Testis (tissue), 2 donors: ENCODE data around the gene NRCAM.

Source experiments
- POLR2A ChIP-seq: fragments of 450-650 bp; IDR thresholded peaks from one replicate; pipeline ENCODE4 v1.6.1; 2017; ENCODE audit warnings: antibody characterized with exemption, mild to moderate bottlenecking, moderate library complexity
- TF ChIP-seq, protein P1 (sequence below), 3 experiments: fragments of 450-650 bp in 2 of 3; fragments of 200-600 bp in 1 of 3; sonication (generic) in 1 of 3; IDR thresholded peaks; one replicate each; pipeline ENCODE4 v1.5.1; 2016 to 2019; ENCODE audit warnings: antibody characterized with exemption in 3 of 3, mild to moderate bottlenecking in 2 of 3, moderate library complexity in 1 of 3

DNA sequence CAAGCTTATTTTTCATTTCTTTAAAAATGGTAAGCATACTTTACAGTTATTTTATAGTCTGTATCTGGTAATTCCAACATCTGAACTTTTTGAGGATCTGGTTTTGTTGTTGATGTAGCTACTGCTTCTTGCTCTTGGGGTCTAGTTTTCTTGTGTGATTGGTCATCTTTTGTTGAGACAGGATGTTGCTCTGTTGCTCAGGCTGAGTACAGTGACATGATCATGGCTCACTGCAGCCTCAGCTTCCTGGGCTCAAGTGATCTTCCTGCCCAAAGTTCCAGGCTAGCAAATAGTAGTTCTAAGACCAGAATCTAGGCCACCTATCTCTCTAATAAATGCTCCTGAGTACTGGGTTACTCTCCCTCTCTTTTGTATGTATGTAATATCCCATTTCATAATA is 75.7 kb downstream of the NRCAM start:
- TF ChIP-seq, protein P1, sequence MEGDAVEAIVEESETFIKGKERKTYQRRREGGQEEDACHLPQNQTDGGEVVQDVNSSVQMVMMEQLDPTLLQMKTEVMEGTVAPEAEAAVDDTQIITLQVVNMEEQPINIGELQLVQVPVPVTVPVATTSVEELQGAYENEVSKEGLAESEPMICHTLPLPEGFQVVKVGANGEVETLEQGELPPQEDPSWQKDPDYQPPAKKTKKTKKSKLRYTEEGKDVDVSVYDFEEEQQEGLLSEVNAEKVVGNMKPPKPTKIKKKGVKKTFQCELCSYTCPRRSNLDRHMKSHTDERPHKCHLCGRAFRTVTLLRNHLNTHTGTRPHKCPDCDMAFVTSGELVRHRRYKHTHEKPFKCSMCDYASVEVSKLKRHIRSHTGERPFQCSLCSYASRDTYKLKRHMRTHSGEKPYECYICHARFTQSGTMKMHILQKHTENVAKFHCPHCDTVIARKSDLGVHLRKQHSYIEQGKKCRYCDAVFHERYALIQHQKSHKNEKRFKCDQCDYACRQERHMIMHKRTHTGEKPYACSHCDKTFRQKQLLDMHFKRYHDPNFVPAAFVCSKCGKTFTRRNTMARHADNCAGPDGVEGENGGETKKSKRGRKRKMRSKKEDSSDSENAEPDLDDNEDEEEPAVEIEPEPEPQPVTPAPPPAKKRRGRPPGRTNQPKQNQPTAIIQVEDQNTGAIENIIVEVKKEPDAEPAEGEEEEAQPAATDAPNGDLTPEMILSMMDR (IDR thresholded peaks at IDR 0.05), result no peak
- no peak for TF ChIP-seq POLR2A
